Measurements from ENCODE around the gene XAB2. TPM values are rescaled to one million over a fixed set of nuclear protein-coding genes. Genes with fewer than 3 reads are reported as not detected.

XAB2 gene
- total and polyA plus RNA-seq, 12 donors: 18.6 to 31.9 (median 22.7) TPM

DNA sequence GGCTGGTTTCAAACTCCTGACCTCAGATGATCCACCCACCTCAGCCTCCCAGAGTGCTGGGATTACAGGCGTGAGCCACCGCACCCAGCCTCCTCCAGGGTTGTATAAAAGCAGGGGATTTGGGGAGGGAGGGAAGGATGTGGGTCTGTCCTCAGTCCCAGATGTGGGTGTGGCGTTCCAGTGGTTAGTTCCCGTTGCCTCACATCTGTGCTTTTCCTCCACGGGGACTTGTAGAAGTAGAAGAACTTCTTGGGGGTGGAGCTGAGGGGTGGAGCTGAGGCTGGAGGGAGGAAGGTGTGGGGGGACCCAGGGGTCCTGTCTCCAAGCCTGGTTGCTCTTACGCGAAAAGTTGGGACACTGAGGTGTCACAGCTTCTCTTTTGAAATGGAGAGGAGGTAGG is 47.0 kb upstream of the XAB2 start:
- DNase-seq: no peak

DNA sequence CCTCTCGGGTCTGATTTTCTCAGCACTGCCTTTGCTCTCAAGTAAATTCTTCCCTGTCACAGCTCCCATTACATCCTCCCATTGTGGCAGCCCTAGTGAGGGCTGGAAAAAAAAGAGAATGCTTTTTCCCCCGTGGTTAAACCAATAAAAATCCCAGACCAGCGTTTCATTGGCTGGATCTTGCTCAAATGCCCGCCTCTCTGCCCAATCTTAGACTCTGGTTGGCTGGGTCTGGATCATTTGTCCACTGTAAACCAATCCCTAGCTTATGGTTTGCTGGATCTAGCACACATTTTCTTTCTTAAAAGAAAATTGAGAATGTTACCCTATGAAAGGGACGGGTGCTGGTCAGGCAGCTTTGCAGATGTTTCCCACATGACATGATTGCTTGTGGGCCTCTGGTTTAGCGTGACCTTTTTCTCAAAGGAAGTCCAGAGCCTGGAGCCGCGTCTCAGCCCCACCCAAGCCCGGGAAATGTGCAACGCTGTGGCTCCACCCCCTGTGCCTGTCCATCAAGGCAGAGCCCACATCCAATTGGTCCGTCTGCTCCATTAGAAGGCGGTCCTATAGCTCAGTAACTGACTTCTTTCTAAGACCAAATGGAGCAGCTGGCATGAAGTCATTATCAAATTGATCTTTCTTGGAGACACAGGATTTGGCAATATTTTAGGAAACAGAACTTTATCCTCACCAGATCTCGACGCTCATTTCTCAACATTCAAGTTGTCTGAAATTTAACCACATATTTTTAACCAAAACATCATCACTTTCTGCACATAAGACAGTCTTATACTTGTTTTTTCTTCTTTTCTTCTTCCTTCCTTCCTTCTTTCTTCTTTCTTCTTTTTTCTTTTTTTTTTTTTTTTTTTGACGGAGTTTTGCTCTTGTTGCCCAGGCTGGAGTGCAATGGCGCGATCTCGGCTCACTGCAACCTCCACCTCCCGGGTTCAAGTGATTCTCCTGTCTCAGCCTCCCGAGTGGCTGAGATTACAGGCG is 45.0 kb upstream of the XAB2 start:
- ATAC-seq: peak in 7 of 8 donors; percentile 62 to 91 (median 76)
- peaks cover 0 to 68% (median 31%) of the 10 kb centered on the region in 7 donors for H3K27me3 ChIP-seq
- H3K9me3 ChIP-seq: peaks cover 0 to 7% (median 0%) of the 10 kb centered on the region in 11 donors
- peaks cover 0 to 34% (median 0%) of the 10 kb centered on the region in 9 donors for H3K4me1 ChIP-seq
- peak; percentile 40 to 64 for DNase-seq
- intact Hi-C loops (cut with DNase I): loop anchor here in 4 of 10 donors (5.0 to 10.0 kb wide), 4 partner anchors 107 to 570 kb away; no protein-coding TSS in a partner anchor
- H3K4me3 ChIP-seq: no peak overlapping the region
- peak overlapping the region in 1 of 10 donors; percentile 60 for H3K27ac ChIP-seq
- no peaks in the 10 kb centered on the region for H3K36me3 ChIP-seq
- TF ChIP-seq, protein P1, sequence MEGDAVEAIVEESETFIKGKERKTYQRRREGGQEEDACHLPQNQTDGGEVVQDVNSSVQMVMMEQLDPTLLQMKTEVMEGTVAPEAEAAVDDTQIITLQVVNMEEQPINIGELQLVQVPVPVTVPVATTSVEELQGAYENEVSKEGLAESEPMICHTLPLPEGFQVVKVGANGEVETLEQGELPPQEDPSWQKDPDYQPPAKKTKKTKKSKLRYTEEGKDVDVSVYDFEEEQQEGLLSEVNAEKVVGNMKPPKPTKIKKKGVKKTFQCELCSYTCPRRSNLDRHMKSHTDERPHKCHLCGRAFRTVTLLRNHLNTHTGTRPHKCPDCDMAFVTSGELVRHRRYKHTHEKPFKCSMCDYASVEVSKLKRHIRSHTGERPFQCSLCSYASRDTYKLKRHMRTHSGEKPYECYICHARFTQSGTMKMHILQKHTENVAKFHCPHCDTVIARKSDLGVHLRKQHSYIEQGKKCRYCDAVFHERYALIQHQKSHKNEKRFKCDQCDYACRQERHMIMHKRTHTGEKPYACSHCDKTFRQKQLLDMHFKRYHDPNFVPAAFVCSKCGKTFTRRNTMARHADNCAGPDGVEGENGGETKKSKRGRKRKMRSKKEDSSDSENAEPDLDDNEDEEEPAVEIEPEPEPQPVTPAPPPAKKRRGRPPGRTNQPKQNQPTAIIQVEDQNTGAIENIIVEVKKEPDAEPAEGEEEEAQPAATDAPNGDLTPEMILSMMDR (IDR thresholded peaks at IDR 0.05): no peak
- 53 to 57% methylated on average over 18 to 21 of the region's 21 CpGs for WGBS, 2 donors

More for the DNA sequence above, 47.0 kb upstream of the XAB2 start:
- peaks cover 0 to 7% (median 0%) of the 10 kb centered on the region in 11 donors for H3K9me3 ChIP-seq
- peak overlapping the region in 1 of 10 donors; percentile 78 for H3K27ac ChIP-seq
- H3K4me1 ChIP-seq: peaks cover 0 to 41% (median 4%) of the 10 kb centered on the region in 9 donors
- peaks cover 0 to 57% (median 20%) of the 10 kb centered on the region in 7 donors for H3K27me3 ChIP-seq
- WGBS, 2 donors: 38 to 40% methylated on average over 7 of the region's 7 CpGs
- no peaks in the 10 kb centered on the region for H3K36me3 ChIP-seq
- H3K4me3 ChIP-seq: peak overlapping the region in 1 of 10 donors; percentile 31
- TF ChIP-seq, protein P1 (IDR thresholded peaks at IDR 0.05): no peak
- ATAC-seq: no peak
- intact Hi-C loops (cut with DNase I): loop anchor here in 4 of 10 donors (5.0 to 10.0 kb wide), 4 partner anchors 109 to 572 kb away; no protein-coding TSS in a partner anchor

DNA sequence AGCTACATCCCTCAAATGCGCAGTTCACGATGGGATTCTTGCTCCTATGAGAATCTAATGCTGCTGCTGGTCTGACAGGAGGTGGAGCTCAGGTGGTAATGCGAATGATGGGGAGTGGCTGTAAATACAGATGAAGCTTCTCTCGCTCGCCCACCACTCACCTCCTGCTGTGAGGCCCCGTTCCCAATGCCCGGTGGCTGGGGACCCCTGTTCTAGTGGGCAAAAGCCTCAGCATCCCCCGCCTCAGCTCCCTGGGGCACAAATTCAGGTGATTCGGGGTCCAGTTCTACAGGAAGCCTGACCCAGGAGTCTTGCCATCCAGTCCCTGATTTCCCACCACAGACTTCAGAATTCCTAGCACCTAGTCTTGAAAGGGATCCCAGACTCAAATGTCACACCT is 43.2 kb upstream of the XAB2 start:
- Histone ChIP-seq H3K27me3 (peaks cover 0 to 76% (median 32%) of the 10 kb centered on the region in 7 donors), H3K4me1 (peaks cover 0 to 34% (median 0%) of the 10 kb centered on the region in 9 donors), H3K4me3 (no peak overlapping the region), H3K9me3 (peaks cover 0 to 7% (median 0%) of the 10 kb centered on the region in 11 donors), H3K27ac (no peak overlapping the region), H3K36me3 (no peaks in the 10 kb centered on the region)
- WGBS, 2 donors: 38 to 43% methylated on average over 9 of the region's 9 CpGs
- TF ChIP-seq, protein P1 (IDR thresholded peaks at IDR 0.05): no peak
- DNase-seq: no peak
- no peak for ATAC-seq
- intact Hi-C loops (cut with DNase I): loop anchor here in 3 of 10 donors (10.0 kb wide), 3 partner anchors 108 to 568 kb away; no protein-coding TSS in a partner anchor

DNA sequence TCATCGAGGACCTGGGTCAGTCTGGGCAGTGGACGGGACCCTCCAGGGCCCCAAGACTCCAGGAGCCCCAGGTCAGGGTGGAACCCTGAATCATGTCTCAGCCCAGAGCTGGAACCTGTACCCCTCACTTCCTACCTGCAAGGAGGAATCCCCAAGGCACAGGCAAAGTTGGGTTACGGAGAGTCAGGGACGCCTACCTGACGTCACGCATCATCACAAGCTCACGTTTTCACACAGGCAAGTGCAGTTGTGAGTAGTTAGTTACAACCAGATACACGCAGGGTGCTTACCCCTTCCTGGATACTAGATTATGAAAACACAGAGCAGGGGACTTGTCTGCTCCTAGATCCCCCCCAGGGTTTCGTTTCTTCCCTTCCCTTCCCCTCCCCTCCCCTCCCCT is 41.4 kb upstream of the XAB2 start:
- peaks cover 0 to 7% (median 0%) of the 10 kb centered on the region in 11 donors for H3K9me3 ChIP-seq
- ATAC-seq (no peak), DNase-seq (no peak)
- peaks cover 0 to 19% (median 0%) of the 10 kb centered on the region in 9 donors for H3K4me1 ChIP-seq
- intact Hi-C loops (cut with DNase I): loop anchor here in 3 of 10 donors (10.0 kb wide), 3 partner anchors 106 to 566 kb away; no protein-coding TSS in a partner anchor
- peaks cover 0 to 62% (median 32%) of the 10 kb centered on the region in 7 donors for H3K27me3 ChIP-seq
- TF ChIP-seq, protein P1 (IDR thresholded peaks at IDR 0.05): no peak
- H3K27ac ChIP-seq: peak overlapping the region in 1 of 10 donors; percentile 38
- 22 to 24% methylated on average over 9 of the region's 9 CpGs for WGBS, 2 donors
- no peaks in the 10 kb centered on the region for H3K36me3 ChIP-seq
- peak overlapping the region in 1 of 10 donors; percentile 28 for H3K4me3 ChIP-seq
